Measurements from ENCODE around the gene DIDO1. TPM values are rescaled to one million over a fixed set of nuclear protein-coding genes. Genes with fewer than 3 reads are reported as not detected.

Gene DIDO1
- total RNA-seq, 4 donors from 2014 or later = 40.6 to 64.4 (median 54.1) TPM

GRCh38 chr20:62947532-62948300 lies 21.4 kb upstream of the DIDO1 start:
- ATAC-seq (ENCODE audit: low FRiP score) (no peak), DNase-seq (ENCODE audit: low spot score) (no peak)
- TF ChIP-seq, protein P1, sequence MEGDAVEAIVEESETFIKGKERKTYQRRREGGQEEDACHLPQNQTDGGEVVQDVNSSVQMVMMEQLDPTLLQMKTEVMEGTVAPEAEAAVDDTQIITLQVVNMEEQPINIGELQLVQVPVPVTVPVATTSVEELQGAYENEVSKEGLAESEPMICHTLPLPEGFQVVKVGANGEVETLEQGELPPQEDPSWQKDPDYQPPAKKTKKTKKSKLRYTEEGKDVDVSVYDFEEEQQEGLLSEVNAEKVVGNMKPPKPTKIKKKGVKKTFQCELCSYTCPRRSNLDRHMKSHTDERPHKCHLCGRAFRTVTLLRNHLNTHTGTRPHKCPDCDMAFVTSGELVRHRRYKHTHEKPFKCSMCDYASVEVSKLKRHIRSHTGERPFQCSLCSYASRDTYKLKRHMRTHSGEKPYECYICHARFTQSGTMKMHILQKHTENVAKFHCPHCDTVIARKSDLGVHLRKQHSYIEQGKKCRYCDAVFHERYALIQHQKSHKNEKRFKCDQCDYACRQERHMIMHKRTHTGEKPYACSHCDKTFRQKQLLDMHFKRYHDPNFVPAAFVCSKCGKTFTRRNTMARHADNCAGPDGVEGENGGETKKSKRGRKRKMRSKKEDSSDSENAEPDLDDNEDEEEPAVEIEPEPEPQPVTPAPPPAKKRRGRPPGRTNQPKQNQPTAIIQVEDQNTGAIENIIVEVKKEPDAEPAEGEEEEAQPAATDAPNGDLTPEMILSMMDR (IDR thresholded peaks at IDR 0.05) = no peak

GRCh38 chr20:62946918-62947317 lies 20.6 kb upstream of the DIDO1 start:
- TF ChIP-seq, protein P1 (IDR thresholded peaks at IDR 0.05) = no peak

GRCh38 chr20:62945771-62946339 lies 19.6 kb upstream of the DIDO1 start:
- TF ChIP-seq, protein P1 (IDR thresholded peaks at IDR 0.05) = no peak
- no peak for ATAC-seq (ENCODE audit: low FRiP score)
- DNase-seq (ENCODE audit: low spot score) = no peak

More at GRCh38 chr20:62946918-62947317, 20.6 kb upstream of the DIDO1 start:
- ATAC-seq (ENCODE audit: low FRiP score) = no peak
- no peak for DNase-seq (ENCODE audit: low spot score)

GRCh38 chr20:62944746-62945145 lies 18.4 kb upstream of the DIDO1 start:
- TF ChIP-seq, protein P1 (IDR thresholded peaks at IDR 0.05) = no peak
- ATAC-seq (ENCODE audit: low FRiP score) (no peak), DNase-seq (ENCODE audit: low spot score) (no peak)

- TF ChIP-seq, protein P1 (IDR thresholded peaks at IDR 0.05) = no peak
- DNase-seq (ENCODE audit: low spot score) (no peak), ATAC-seq (ENCODE audit: low FRiP score) (no peak)
These were observed 17.9 kb upstream of the DIDO1 start for GRCh38 chr20:62944184-62944583.

- DNase-seq (ENCODE audit: low spot score) (no peak), ATAC-seq (ENCODE audit: low FRiP score) (no peak)
- TF ChIP-seq, protein P1 (IDR thresholded peaks at IDR 0.05) = no peak
These were observed 17.1 kb upstream of the DIDO1 start for GRCh38 chr20:62943396-62943795.

GRCh38 chr20:62942456-62942855 lies 16.2 kb upstream of the DIDO1 start:
- TF ChIP-seq, protein P1 (IDR thresholded peaks at IDR 0.05) = no peak
- ATAC-seq (ENCODE audit: low FRiP score) (no peak), DNase-seq (ENCODE audit: low spot score) (no peak)
